Right atrium auricular region (tissue), 2 donors: ENCODE measurements around the gene ZNF507. TPM values are rescaled to one million over a fixed set of nuclear protein-coding genes. Genes with fewer than 3 reads are reported as not detected.
A peak's percentile ranks its signal among the peaks of the same experiment; 100 is the strongest.

Experiments
- DNase-seq: peaks from one replicate; pipeline ENCODE4 v3.0.0-alpha.2; 2019; ENCODE audit warnings: low spot score
- H3K27ac ChIP-seq, 2 donors: fragments of 200-600 bp; sonication (generic); 1 replicate in 1 of 2; 2 replicates in 1 of 2; pipeline ENCODE4 v1.5.1; 2016 to 2019
- H3K27me3 ChIP-seq, 2 donors: fragments of 200-600 bp; sonication (generic); one replicate each; pipeline versions ENCODE4 v1.5.1 to v1.6.0; 2017 to 2019
- H3K36me3 ChIP-seq: fragments of 200-600 bp; sonication (generic); one replicate; pipeline ENCODE4 v1.5.1; 2016
- H3K4me1 ChIP-seq, 2 donors: fragments of 200-600 bp; sonication (generic); one replicate each; pipeline versions ENCODE4 v1.5.1 to v1.6.0; 2017 to 2019
- H3K4me3 ChIP-seq, 2 donors: fragments of 200-600 bp; sonication (generic); 1 replicate in 1 of 2; 2 replicates in 1 of 2; pipeline ENCODE4 v1.5.1; 2017 to 2019; ENCODE audit warnings: mild to moderate bottlenecking in 1 of 2, moderate library complexity in 1 of 2
- H3K9me3 ChIP-seq, 2 donors: fragments of 200-600 bp; sonication (generic); one replicate each; pipeline ENCODE4 v1.5.1; 2019
- total RNA-seq, 2 donors: library from RNA; depleted of rRNA; stranded (reverse); fragments of >200 nt; gene quantifications; one replicate each; pipeline ENCODE4 v1.1.0, GENCODE V29; 2016
- TF ChIP-seq, protein P1 (sequence below), 2 donors: fragments of 200-600 bp; sonication (generic); IDR thresholded peaks; one replicate each; pipeline ENCODE4 v1.5.1; 2019; ENCODE audit warnings: antibody characterized with exemption in 2 of 2

The ZNF507 gene
- total RNA-seq, 2 donors from 2014 or later = 9.0 to 12.7 TPM

DNA sequence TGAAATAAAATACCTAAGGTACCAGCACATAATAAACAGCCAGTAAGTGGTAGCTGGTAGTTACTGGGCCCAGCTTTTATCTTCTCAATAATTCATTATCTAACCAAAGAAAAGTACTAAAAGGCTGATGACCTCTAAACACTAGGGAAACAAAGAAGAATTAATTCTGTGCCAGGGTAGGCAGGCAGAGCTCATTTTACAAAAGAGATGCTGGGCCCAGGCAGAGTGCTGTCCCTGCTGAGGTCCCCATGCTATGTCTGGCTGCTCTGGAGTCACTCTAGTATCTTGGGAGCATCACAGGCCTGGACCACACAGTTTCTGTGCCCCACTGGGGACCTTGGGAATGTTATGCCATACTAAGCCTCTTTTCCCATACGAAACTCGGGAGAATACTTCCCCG, 18.2 kb downstream of the ZNF507 start:
- TF ChIP-seq, protein P1, sequence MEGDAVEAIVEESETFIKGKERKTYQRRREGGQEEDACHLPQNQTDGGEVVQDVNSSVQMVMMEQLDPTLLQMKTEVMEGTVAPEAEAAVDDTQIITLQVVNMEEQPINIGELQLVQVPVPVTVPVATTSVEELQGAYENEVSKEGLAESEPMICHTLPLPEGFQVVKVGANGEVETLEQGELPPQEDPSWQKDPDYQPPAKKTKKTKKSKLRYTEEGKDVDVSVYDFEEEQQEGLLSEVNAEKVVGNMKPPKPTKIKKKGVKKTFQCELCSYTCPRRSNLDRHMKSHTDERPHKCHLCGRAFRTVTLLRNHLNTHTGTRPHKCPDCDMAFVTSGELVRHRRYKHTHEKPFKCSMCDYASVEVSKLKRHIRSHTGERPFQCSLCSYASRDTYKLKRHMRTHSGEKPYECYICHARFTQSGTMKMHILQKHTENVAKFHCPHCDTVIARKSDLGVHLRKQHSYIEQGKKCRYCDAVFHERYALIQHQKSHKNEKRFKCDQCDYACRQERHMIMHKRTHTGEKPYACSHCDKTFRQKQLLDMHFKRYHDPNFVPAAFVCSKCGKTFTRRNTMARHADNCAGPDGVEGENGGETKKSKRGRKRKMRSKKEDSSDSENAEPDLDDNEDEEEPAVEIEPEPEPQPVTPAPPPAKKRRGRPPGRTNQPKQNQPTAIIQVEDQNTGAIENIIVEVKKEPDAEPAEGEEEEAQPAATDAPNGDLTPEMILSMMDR (IDR thresholded peaks at IDR 0.05) = no peak
- no peak for DNase-seq
- Histone ChIP-seq H3K4me1 (peaks cover 0 to 18% of the 10 kb centered on the region in 2 donors), H3K36me3 (peaks cover 44% of the 10 kb centered on the region), H3K27ac (peak overlapping the region; percentile 41 to 55), H3K27me3 (no peaks in the 10 kb centered on the region), H3K9me3 (no peaks in the 10 kb centered on the region), H3K4me3 (no peak overlapping the region)

- no peak for DNase-seq
- Histone ChIP-seq H3K4me1 (peaks cover 0 to 18% of the 10 kb centered on the region in 2 donors), H3K27me3 (no peaks in the 10 kb centered on the region), H3K36me3 (peaks cover 40% of the 10 kb centered on the region), H3K27ac (peak overlapping the region; percentile 41 to 55), H3K9me3 (no peaks in the 10 kb centered on the region), H3K4me3 (no peak overlapping the region)
- TF ChIP-seq, protein P1 (IDR thresholded peaks at IDR 0.05) = no peak
These were observed 18.6 kb downstream of the ZNF507 start for GRCh38 chr19:32364040-32364439.

- Histone ChIP-seq H3K4me3 (no peak overlapping the region), H3K9me3 (no peaks in the 10 kb centered on the region), H3K27me3 (no peaks in the 10 kb centered on the region), H3K27ac (no peak overlapping the region), H3K4me1 (peaks cover 0 to 18% of the 10 kb centered on the region in 2 donors), H3K36me3 (peaks cover 12% of the 10 kb centered on the region)
- no peak for DNase-seq
- TF ChIP-seq, protein P1 (IDR thresholded peaks at IDR 0.05) = no peak
These were observed 21.7 kb downstream of the ZNF507 start for GRCh38 chr19:32367063-32367462.

DNA sequence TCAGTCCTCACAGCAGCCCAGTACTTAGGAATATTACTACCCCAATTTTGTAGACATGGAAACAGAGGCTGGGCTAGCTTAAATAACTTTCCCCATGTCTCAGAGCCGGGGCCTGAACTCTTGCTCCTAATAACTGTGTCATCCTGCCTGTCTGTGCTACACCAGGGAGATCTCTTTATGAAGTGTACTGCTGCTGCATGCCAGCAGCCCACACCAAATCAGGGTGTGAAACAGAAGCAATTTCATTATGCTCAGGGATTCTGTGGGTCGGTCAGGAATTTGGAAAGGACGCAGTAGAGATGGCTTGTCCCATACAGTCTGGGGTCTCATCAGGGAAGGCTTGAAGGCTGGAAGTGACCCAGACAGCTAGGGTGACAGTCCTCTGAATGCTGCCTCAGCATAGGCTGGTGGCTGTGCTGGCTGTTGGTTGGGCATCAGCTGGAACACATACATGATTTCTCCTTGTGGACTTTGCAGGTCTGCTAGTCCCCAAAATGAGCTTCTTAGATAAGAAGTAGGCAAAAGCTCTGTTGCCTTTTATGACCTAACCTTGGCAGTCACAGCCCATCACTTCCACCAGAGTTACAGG, 22.6 kb downstream of the ZNF507 start:
- TF ChIP-seq, protein P1 (IDR thresholded peaks at IDR 0.05) = no peak

GRCh38 chr19:32368787-32369186, 23.4 kb downstream of the ZNF507 start:
- no peaks in the 10 kb centered on the region for H3K9me3 ChIP-seq
- no peaks in the 10 kb centered on the region for H3K27me3 ChIP-seq
- H3K4me1 ChIP-seq = peaks cover 0 to 23% of the 10 kb centered on the region in 2 donors
- H3K4me3 ChIP-seq = no peak overlapping the region
- peaks cover 11% of the 10 kb centered on the region for H3K36me3 ChIP-seq
- TF ChIP-seq, protein P1 (IDR thresholded peaks at IDR 0.05) = no peak
- no peak for DNase-seq
- peak overlapping the region in 1 of 2 donors; percentile 58 for H3K27ac ChIP-seq

More for the DNA sequence above, 22.6 kb downstream of the ZNF507 start:
- Histone ChIP-seq H3K4me1 (peaks cover 0 to 19% of the 10 kb centered on the region in 2 donors), H3K4me3 (no peak overlapping the region), H3K27me3 (no peaks in the 10 kb centered on the region), H3K9me3 (no peaks in the 10 kb centered on the region), H3K36me3 (peaks cover 11% of the 10 kb centered on the region), H3K27ac (peak overlapping the region in 1 of 2 donors; percentile 58)
- DNase-seq = no peak
